H1 (cell line): ENCODE data around the gene CXCL10. TPM values are rescaled to one million over a fixed set of nuclear protein-coding genes. Genes with fewer than 3 reads are reported as not detected.

Source experiments
- CTCF ChIA-PET: fragments of 300-600 bp; sonication (Branson Sonifier 250); formaldehyde crosslinking; loops from one replicate; lab custom pipeline; 2021; ENCODE audit not compliant: partially characterized antibody; lab: Charles Lee
- POLR2A ChIA-PET: fragments of 300-600 bp; sonication (Branson Sonifier 250); formaldehyde crosslinking; loops from one replicate; lab custom pipeline; 2021; ENCODE audit warnings: inconsistent platforms; ENCODE audit not compliant: partially characterized antibody; lab: Charles Lee
- DNase-seq, 2 experiments: peaks; one replicate each; pipeline versions ENCODE4 v3.0.0 to v3.0.0-alpha.2; 2010 to 2022; ENCODE audit warnings: low spot score in 2 of 2, low read depth in 1 of 2, mixed read lengths in 1 of 2
- FAIRE-seq: peaks from 2 replicates; lab custom pipeline; 2011; peaks lifted over from hg19 to GRCh38; lab: Jason Lieb, UNC
- H2AFZ ChIP-seq: 2 replicates; pipeline ENCODE4 v1.8.1; 2012; ENCODE audit warnings: low read length, inconsistent platforms
- H2AK5ac ChIP-seq: 2 replicates; pipeline ENCODE4 v1.6.1; 2013; ENCODE audit warnings: low read depth, low read length
- H2BK120ac ChIP-seq: replicated peaks from 2 replicates; pipeline ENCODE3; 2013; ENCODE audit warnings: low read depth, low read length, inconsistent platforms
- H2BK12ac ChIP-seq: 2 replicates; pipeline ENCODE4 v1.6.1; 2013; ENCODE audit warnings: low read depth, low read length
- H2BK15ac ChIP-seq: 2 replicates; pipeline ENCODE4 v1.6.1; 2013; ENCODE audit warnings: low read length
- H2BK20ac ChIP-seq: 2 replicates; pipeline ENCODE4 v1.6.1; 2013; ENCODE audit warnings: low read length
- H2BK5ac ChIP-seq: 2 replicates; pipeline ENCODE4 v1.6.1; 2013; ENCODE audit warnings: low read depth, low read length
- H3K14ac ChIP-seq: 2 replicates; pipeline ENCODE4 v1.6.1; 2013; ENCODE audit warnings: inconsistent platforms; ENCODE audit not compliant: insufficient read length
- H3K18ac ChIP-seq: 2 replicates; pipeline ENCODE4 v1.6.1; 2013; ENCODE audit warnings: low read length; ENCODE audit errors: extremely low read depth
- H3K23ac ChIP-seq: 2 replicates; pipeline ENCODE4 v1.6.1; 2013; ENCODE audit warnings: inconsistent platforms; ENCODE audit not compliant: insufficient read length
- H3K23me2 ChIP-seq: 2 replicates; pipeline ENCODE4 v1.6.1; 2013; ENCODE audit warnings: low read depth, low read length
- H3K27ac ChIP-seq: 2 replicates; pipeline ENCODE4 v1.6.1; 2011; ENCODE audit warnings: low read depth, low read length, inconsistent platforms
- H3K27me3 ChIP-seq, 4 experiments: replicated peaks in 1 of 4; 1 replicate in 1 of 4; 2 replicates in 3 of 4; pipeline versions ENCODE4 v1.6.1 to v1.8.1; 2011 to 2013; ENCODE audit warnings: low read length in 3 of 4, mild to moderate bottlenecking in 3 of 4, inconsistent platforms in 2 of 4, mixed read lengths in 2 of 4, moderate library complexity in 1 of 4; ENCODE audit not compliant: control insufficient read depth in 3 of 4, insufficient read depth in 3 of 4; ENCODE audit errors: extremely low read depth in 1 of 4
- H3K36me3 ChIP-seq, 4 experiments: 2 replicates each; pipeline versions ENCODE4 v1.6.1 to v1.8.1; 2011 to 2013; ENCODE audit warnings: mild to moderate bottlenecking in 4 of 4, low read length in 3 of 4, moderate library complexity in 2 of 4, control low read depth in 1 of 4, inconsistent platforms in 1 of 4; ENCODE audit not compliant: insufficient read depth in 4 of 4, control insufficient read depth in 2 of 4
- H3K4ac ChIP-seq: replicated peaks from 2 replicates; pipeline ENCODE3; 2013; ENCODE audit warnings: low read length, low read depth, mixed read lengths, inconsistent platforms; ENCODE audit not compliant: insufficient read length
- H3K4me1 ChIP-seq, 4 experiments: replicated peaks in 1 of 4; 1 replicate in 1 of 4; 2 replicates in 3 of 4; pipeline versions ENCODE4 v1.6.1 to v1.8.1; 2011 to 2013; ENCODE audit warnings: low read length in 3 of 4, inconsistent platforms in 2 of 4, mixed read lengths in 1 of 4; ENCODE audit not compliant: insufficient read depth in 4 of 4, control insufficient read depth in 3 of 4
- H3K4me2 ChIP-seq, 2 experiments: 2 replicates each; pipeline versions ENCODE4 v1.6.1 to v1.8.1; 2011 to 2013; ENCODE audit warnings: low read depth in 2 of 2, low read length in 2 of 2, control low read depth in 1 of 2, inconsistent platforms in 1 of 2, mild to moderate bottlenecking in 1 of 2; ENCODE audit not compliant: insufficient read depth in 1 of 2
- H3K4me3 ChIP-seq, 4 experiments: fragments of 200-600, 300-600 bp in 1 of 4; sonication (generic), shearing (Covaris generic), sonication (Bioruptor Twin) in 1 of 4; 2 replicates each; pipeline versions ENCODE4 v1.5.1 to v1.8.1; 2011 to 2016; ENCODE audit warnings: low read length in 4 of 4, low read depth in 3 of 4, control low read depth in 2 of 4, inconsistent platforms in 2 of 4, mild to moderate bottlenecking in 2 of 4, mixed read lengths in 1 of 4, moderate library complexity in 1 of 4; ENCODE audit not compliant: insufficient read depth in 2 of 4; ENCODE audit errors: extremely low read depth in 1 of 4
- H3K56ac ChIP-seq: replicated peaks from 2 replicates; pipeline ENCODE3; 2013; ENCODE audit warnings: low read depth, mild to moderate bottlenecking, mixed read lengths, low read length, inconsistent platforms; ENCODE audit not compliant: insufficient read length
- H3K79me1 ChIP-seq: 2 replicates; pipeline ENCODE4 v1.6.1; 2013; ENCODE audit warnings: low read depth, low read length, control low read depth
- H3K79me2 ChIP-seq, 2 experiments: 2 replicates each; pipeline versions ENCODE4 v1.6.1 to v1.8.1; 2012 to 2013; ENCODE audit warnings: low read length in 2 of 2, mild to moderate bottlenecking in 2 of 2, inconsistent platforms in 1 of 2; ENCODE audit not compliant: insufficient read depth in 2 of 2, control insufficient read depth in 1 of 2
- H3K9ac ChIP-seq, 4 experiments: replicated peaks in 1 of 4; 1 replicate in 1 of 4; 2 replicates in 3 of 4; pipeline versions ENCODE4 v1.6.1 to v1.8.1; 2011 to 2013; ENCODE audit warnings: low read depth in 3 of 4, low read length in 3 of 4, control low read depth in 2 of 4, mild to moderate bottlenecking in 2 of 4, moderate library complexity in 2 of 4, inconsistent platforms in 1 of 4; ENCODE audit errors: extremely low read depth in 1 of 4
- H3K9me3 ChIP-seq, 2 experiments: 2 replicates each; pipeline versions ENCODE4 v1.6.1 to v1.8.1; 2012 to 2013; ENCODE audit warnings: mild to moderate bottlenecking in 2 of 2, moderate library complexity in 2 of 2, control low read depth in 1 of 2, inconsistent platforms in 1 of 2, low read depth in 1 of 2, low read length in 1 of 2, mixed read lengths in 1 of 2; ENCODE audit not compliant: insufficient read depth in 2 of 2
- H4K20me1 ChIP-seq, 2 experiments: replicated peaks in 1 of 2; 2 replicates each; pipeline versions ENCODE3 to v1.8.1; 2011 to 2013; ENCODE audit warnings: inconsistent platforms in 2 of 2, low read length in 2 of 2, mild to moderate bottlenecking in 1 of 2; ENCODE audit not compliant: insufficient read depth in 2 of 2, control insufficient read depth in 1 of 2
- H4K5ac ChIP-seq: 2 replicates; pipeline ENCODE4 v1.6.1; 2013; ENCODE audit warnings: low read length, low read depth, mixed read lengths, inconsistent platforms; ENCODE audit not compliant: insufficient read length
- H4K8ac ChIP-seq: 2 replicates; pipeline ENCODE4 v1.8.0; 2013; ENCODE audit warnings: mild to moderate bottlenecking, moderate library complexity, low read length, inconsistent platforms; ENCODE audit not compliant: insufficient read depth; ENCODE audit errors: extremely low read depth
- H4K91ac ChIP-seq: replicated peaks from 2 replicates; pipeline ENCODE3; 2013; ENCODE audit warnings: low read length, mixed read lengths, inconsistent platforms; ENCODE audit not compliant: insufficient read length
- TCF12 ChIP-seq: IDR thresholded peaks from 2 replicates; pipeline ENCODE4 v1.6.1; 2011; ENCODE audit warnings: low read depth, mild to moderate bottlenecking, low read length
- WGBS, 2 experiments: shearing (Covaris generic) in 1 of 2; methylation state at CpG; one replicate each; pipeline versions ENCODE4 v1.1.6 to v1.1.7; 2013 to 2015; ENCODE audit warnings: low lambda C conversion rate in 2 of 2, mixed read lengths in 2 of 2, inconsistent platforms in 1 of 2, low coverage in 1 of 2, missing lambda C conversion rate in 1 of 2; ENCODE audit not compliant: insufficient replicate concordance in 2 of 2, insufficient coverage in 1 of 2, insufficient read length in 1 of 2; ENCODE audit errors: extremely low coverage in 1 of 2, missing lambda C conversion rate in 1 of 2; 5-methylcytosine and 5-hydroxymethylcytosine counted together
- polyA plus RNA-seq, 7 experiments: library from polyadenylated mRNA; depleted of rRNA in 3 of 7; stranded (reverse) in 5 of 7; unstranded in 2 of 7; fragments of >200 nt in 5 of 7; fragments of 200-250 nt in 2 of 7; gene quantifications; 1 replicate in 5 of 7; 2 replicates in 1 of 7; 4 replicates in 1 of 7; pipeline versions ENCODE4 v1.2.1 to v1.2.3, GENCODE V29; 2011 to 2013; ENCODE audit warnings: missing spikeins in 2 of 7, mixed read lengths in 2 of 7
- total RNA-seq: library from RNA; stranded (reverse); fragmentation: NEBNext Ultra II Directional; extraction: Animal tissue kit (Norgen Biotek cat#: 25700); gene quantifications from 2 replicates; pipeline ENCODE4 v1.2.1, GENCODE V29; 2021

The CXCL10 gene
- total and polyA plus RNA-seq, 2 of the 8 experiments (the other 6 are each of a cell fraction or from before 2014, with no cell fraction given) = not detected

- Histone ChIP-seq H2BK15ac (no peak overlapping the region), H3K9ac (no peak overlapping the region), H3K27me3 (no peaks in the 10 kb centered on the region), H2BK5ac (no peak overlapping the region), H2AFZ (peak overlapping the region; percentile 93; the same call in 1 of the 2 replicates), H3K79me2 (no peaks in the 10 kb centered on the region), H3K14ac (no peak overlapping the region), H3K4me1 (peaks cover 0 to 5% (median 1%) of the 10 kb centered on the region in 4 experiments; a peak in 2 of 7 replicates), H3K56ac (no peak overlapping the region), H2BK120ac (no peak overlapping the region), H3K36me3 (no peaks in the 10 kb centered on the region), H4K8ac (no peak overlapping the region), H3K4me3 (no peak overlapping the region), H3K4me2 (no peak overlapping the region), H4K5ac (no peak overlapping the region), H3K27ac (no peak overlapping the region), H2BK20ac (no peak overlapping the region), H3K18ac (no peak overlapping the region), H2BK12ac (0 out of 2 replicates have a peak overlapping the region, but pooled peaks have one; percentile 7), H4K20me1 (no peaks in the 10 kb centered on the region), H3K23ac (no peak overlapping the region)
- 77% methylated on average over 3 of the region's 3 CpGs; no CpG with 5 or more reads in 1 of the 2 experiments for WGBS, 2 experiments
- no peak for DNase-seq
- CTCF ChIA-PET = interaction anchor here (1.1 to 2.6 kb wide), 2 partner anchors 21 to 53 kb away, joined by 3 to 12 read pairs; no protein-coding TSS in a partner anchor
- no peak for TF ChIP-seq TCF12
- TF ChIP-seq, all 59 proteins: peak for 0
- POLR2A ChIA-PET = no interaction called here
- H3K79me1 ChIP-seq = no peaks in the 10 kb centered on the region
- H3K4ac ChIP-seq = no peak overlapping the region
- H2AK5ac ChIP-seq = no peak overlapping the region
- no peaks in the 10 kb centered on the region; the same call in 1 of the 2 replicates for H3K23me2 ChIP-seq
- no peak for FAIRE-seq
- H4K91ac ChIP-seq = no peak overlapping the region
- H3K9me3 ChIP-seq = no peaks in the 10 kb centered on the region
Measured at GRCh38 chr4:76017056-76017686, 6.1 kb downstream of the CXCL10 start.
